HG03439 (cell line): ENCODE measurements around the gene HSDL1.

Experiments used
- ATAC-seq: cut with Tn5 transposase; IDR thresholded peaks from one replicate; pipeline ENCODE4 v1.9.1; 2021; ENCODE audit warnings: mild to moderate bottlenecking, moderate library complexity; ENCODE audit not compliant: unreplicated experiment

The HSDL1 gene

DNA sequence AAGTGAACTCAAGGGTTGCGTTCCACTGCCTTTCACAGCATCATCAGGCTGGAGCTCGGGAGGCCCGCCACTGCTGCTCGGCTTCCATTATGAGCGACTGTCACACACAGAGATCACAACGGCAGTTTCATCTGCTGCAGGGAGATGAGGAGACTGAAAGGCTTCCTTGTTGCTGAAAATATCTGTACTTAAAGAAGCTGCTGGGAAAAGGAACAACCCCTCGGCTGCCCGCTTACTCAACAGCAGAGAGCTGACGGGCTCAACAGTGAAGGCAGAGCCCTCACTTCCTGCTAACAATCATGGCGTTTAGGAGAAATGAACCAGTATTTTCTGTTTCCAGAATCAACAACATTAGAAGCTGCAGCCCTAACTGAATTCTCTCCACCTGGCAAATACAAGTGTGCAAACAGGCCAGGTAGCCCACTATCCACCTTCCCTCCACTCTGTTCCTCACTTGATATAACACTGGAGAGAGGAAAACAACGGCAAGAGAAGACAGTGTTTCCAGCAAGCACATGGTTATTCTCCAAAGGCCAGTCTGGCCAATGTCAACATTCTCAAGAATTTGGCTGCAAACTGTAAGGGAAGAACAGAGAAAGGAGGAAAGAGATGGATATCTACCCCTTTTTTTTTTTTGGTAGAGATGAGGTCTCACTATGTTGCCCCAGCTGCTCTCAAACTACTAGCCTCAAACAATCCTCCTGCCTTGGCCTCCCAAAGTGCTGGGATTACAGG, 62.0 kb downstream of the HSDL1 start:
- ATAC-seq = no peak

DNA sequence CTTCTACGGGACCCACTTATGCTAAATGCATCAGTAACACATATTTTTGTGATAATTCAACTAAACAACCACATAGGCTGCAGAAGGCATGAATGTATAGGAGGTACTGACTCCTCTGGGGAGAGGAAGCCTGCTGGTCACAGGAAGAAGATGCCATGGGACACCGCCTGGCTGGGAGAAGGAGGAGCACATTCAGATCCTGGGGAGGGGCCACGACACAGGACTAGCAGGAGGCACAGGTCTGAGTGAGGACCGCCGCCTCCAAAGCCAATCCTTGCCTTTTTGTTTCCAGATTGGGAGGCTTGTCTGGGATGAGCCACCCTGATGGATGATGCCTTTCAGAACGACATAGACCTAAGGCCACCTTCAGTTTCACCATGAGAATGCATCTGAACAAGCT, 62.9 kb downstream of the HSDL1 start:
- ATAC-seq = no peak

DNA sequence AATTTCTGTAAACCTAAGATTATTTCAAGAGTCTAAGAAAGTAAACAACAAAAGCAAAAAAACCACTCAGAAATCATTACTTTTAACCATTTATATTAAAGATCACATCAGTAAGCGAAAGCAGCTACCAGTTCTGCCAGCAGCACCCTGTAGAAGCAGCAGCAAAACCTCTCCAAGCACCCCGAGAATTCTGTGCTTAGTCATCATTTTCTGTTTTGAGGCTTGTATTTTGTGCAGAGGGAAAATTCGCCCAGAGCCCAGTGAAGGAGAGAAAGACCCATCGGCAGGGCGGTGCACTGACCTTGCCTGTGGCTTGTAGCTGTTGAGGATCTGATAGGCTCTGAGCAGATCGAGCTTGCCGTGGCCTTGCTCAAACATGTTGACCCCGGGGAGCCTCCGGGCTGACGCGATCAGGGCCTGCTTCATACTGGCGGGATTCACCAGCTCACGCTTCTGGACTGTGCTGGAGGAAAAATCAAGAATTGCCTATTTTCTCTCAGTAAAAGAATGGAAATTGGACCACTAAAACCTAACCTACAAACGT, 63.5 kb downstream of the HSDL1 start:
- ATAC-seq = no peak

DNA sequence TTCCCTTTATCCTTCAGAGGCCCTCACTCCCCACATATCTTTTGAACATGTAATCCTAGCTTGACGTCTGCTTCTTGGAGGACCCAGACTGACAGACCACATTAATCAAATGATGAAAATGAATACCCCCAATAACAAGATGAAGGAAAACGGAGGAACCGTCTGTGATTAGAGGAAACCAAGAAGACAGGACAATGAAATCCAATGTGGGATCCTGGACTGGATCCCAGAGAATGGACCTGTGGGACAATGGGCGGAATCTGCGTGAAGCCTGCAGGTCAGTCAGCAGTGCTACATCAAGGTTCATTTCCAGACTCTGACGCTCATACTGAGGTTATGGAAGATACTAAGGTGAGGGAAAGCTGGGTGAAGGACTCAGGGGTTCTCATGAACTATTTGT, 64.2 kb downstream of the HSDL1 start:
- no peak for ATAC-seq

DNA sequence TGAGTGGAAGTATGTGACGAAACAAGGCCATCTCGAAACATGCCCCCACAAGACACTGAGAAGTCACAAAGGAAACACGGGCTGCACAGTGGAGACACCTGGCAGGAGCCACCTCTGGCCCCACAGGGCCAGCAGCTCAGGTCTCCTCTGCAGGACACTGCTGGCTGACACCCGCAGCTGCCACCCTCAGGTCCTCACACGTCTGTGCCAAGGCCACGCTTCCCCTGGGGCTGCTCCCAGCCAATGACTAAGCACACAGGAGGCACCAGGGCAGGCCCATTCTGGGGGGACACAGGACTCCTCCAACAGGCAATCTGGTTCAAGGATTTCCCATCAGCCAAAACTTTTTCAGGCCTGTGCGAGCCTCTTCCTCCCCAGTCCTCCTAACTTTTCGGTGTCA, 64.6 kb downstream of the HSDL1 start:
- ATAC-seq = no peak

DNA sequence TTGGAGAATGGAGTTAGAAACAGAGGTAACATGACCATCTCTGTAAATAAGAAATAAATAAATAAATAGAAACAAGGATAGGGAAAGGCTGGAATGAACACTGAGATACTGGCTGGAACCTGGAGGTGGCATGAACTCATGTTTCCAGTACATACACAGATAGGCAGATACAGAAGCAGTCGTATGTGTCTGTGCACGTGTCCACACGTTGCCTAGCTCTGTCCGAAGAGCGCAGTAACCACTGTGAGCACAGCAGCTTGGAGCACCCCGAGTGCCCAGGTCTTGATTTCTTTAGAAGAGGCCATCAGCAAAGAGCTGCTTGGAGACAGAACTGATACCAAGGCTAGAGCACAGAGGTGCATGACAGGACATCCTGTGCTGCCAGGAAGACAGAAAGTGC, 65.3 kb downstream of the HSDL1 start:
- no peak for ATAC-seq

DNA sequence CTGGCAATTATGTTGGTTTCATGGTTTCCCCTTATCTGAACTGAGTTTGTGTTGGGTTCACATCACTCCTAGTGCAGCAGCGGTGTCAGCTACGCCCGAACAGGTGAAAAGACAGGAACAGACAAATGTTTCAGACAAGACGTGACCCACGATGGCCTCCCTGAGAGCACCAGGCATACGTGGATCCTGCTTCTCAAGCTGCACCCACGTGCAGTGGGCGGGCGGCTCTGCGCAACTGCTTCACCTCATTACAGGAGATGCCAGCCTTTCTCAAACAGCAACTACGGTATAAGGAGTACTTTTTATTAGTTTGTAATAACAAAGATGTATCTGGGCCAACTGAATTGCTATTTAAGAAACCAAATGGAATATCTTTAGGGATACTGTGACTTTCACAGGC, 69.6 kb downstream of the HSDL1 start:
- no peak for ATAC-seq

DNA sequence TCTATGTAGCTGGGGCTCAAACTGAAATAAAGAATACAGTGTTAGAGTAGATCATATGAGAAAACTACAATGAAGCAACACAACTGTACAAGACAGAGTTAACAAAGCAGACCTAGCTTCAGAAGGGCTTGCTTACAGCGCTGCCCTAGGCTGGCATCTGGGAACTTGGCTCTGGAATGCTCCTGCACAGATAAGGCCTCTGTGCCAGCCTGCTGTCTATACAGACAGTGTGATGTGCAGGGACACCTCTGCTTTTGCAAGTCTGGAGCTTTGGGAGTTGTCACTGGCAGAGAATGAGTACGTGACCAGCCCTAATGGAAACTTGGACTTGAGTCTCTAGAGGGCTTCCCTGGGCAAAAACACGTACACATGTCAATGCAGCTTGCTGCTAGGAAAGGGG, 70.3 kb downstream of the HSDL1 start:
- no peak for ATAC-seq
